HFFc6 (cell line): ENCODE results near the gene FGFBP1. TPM values are rescaled to one million over a fixed set of nuclear protein-coding genes. Genes with fewer than 3 reads are reported as not detected.

Experiments used
- DNase-seq: peaks from one replicate; pipeline ENCODE4 v3.0.0-alpha.2; 2018
- H3K27ac Mint-ChIP-seq: 2 replicates; pipeline ENCODE4 v1.8.0; 2020; ENCODE audit warnings: mild to moderate bottlenecking, mixed read lengths
- H3K27me3 Mint-ChIP-seq: 2 replicates; pipeline ENCODE4 v1.8.0; 2021; ENCODE audit warnings: mild to moderate bottlenecking, moderate library complexity, mixed read lengths; ENCODE audit not compliant: insufficient read depth
- H3K36me3 Mint-ChIP-seq: 2 replicates; pipeline ENCODE4 v1.8.0; 2021; ENCODE audit warnings: low read depth, mixed read lengths
- H3K4me1 Mint-ChIP-seq: 2 replicates; pipeline ENCODE4 v1.8.0; 2020; ENCODE audit warnings: low read depth, mixed read lengths
- H3K4me3 Mint-ChIP-seq: 2 replicates; pipeline ENCODE4 v1.8.0; 2020; ENCODE audit warnings: mild to moderate bottlenecking, moderate library complexity, mixed read lengths
- H3K9me3 Mint-ChIP-seq: 2 replicates; pipeline ENCODE4 v1.8.0; 2020; ENCODE audit warnings: mild to moderate bottlenecking, mixed read lengths
- total RNA-seq, 6 experiments: library from RNA; stranded (reverse); fragmentation: NEBNext Ultra II Directional; extraction: Animal tissue kit (Norgen Biotek cat#: 25700); gene quantifications; 2 replicates in 1 of 6; 3 replicates in 5 of 6; pipeline ENCODE4 v1.2.3, GENCODE V29; 2021
- TF ChIP-seq, protein P1 (sequence below): fragments of 200-600 bp; sonication (generic); IDR thresholded peaks from 2 replicates; pipeline ENCODE4 v1.5.0; 2021; ENCODE audit warnings: antibody characterized with exemption, mild to moderate bottlenecking

The FGFBP1 gene
- total RNA-seq, 6 experiments from 2014 or later: not detected

DNA sequence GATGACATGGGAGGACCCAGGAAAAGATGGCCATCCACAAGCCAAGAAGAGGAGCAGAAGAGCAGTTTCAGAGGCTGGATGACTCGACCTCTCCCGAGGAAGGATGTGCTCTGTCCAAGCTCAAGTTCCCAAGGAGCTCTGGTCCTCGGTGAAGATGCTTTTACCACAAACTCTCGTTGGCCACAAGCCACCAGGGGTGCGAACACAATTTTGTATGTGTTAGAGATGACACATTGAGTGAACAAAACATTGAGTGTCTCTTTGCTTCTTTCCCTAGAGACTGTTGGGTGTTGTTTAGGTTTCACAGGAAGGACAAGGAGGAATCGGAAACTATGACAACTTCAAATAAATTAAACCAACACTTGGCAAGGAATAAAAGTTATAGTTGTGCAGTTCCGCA is 26.3 kb downstream of the FGFBP1 start:
- Mint-ChIP-seq H3K4me3 (no peak overlapping the region), H3K4me1 (peaks cover 32% of the 10 kb centered on the region), H3K9me3 (peaks cover 9% of the 10 kb centered on the region; the same call in 1 of the 2 replicates), H3K36me3 (peaks cover 15% of the 10 kb centered on the region), H3K27ac (no peak overlapping the region), H3K27me3 (peaks cover 4% of the 10 kb centered on the region)
- TF ChIP-seq, protein P1, sequence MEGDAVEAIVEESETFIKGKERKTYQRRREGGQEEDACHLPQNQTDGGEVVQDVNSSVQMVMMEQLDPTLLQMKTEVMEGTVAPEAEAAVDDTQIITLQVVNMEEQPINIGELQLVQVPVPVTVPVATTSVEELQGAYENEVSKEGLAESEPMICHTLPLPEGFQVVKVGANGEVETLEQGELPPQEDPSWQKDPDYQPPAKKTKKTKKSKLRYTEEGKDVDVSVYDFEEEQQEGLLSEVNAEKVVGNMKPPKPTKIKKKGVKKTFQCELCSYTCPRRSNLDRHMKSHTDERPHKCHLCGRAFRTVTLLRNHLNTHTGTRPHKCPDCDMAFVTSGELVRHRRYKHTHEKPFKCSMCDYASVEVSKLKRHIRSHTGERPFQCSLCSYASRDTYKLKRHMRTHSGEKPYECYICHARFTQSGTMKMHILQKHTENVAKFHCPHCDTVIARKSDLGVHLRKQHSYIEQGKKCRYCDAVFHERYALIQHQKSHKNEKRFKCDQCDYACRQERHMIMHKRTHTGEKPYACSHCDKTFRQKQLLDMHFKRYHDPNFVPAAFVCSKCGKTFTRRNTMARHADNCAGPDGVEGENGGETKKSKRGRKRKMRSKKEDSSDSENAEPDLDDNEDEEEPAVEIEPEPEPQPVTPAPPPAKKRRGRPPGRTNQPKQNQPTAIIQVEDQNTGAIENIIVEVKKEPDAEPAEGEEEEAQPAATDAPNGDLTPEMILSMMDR: no peak
- no peak for DNase-seq

- peaks cover 32% of the 10 kb centered on the region for H3K4me1 Mint-ChIP-seq
- peaks cover 10% of the 10 kb centered on the region for H3K36me3 Mint-ChIP-seq
- H3K27ac Mint-ChIP-seq: no peak overlapping the region
- peaks cover 4% of the 10 kb centered on the region for H3K27me3 Mint-ChIP-seq
- TF ChIP-seq, protein P1: no peak
- no peak for DNase-seq
- peaks cover 9% of the 10 kb centered on the region; the same call in 1 of the 2 replicates for H3K9me3 Mint-ChIP-seq
- H3K4me3 Mint-ChIP-seq: no peak overlapping the region
Observed at GRCh38 chr4:15910155-15910940, 28.2 kb downstream of the FGFBP1 start.

GRCh38 chr4:15907430-15907829 is 31.1 kb downstream of the FGFBP1 start:
- Mint-ChIP-seq H3K36me3 (peaks cover 10% of the 10 kb centered on the region), H3K27me3 (peaks cover 25% of the 10 kb centered on the region), H3K27ac (no peak overlapping the region), H3K4me1 (peaks cover 7% of the 10 kb centered on the region), H3K4me3 (no peak overlapping the region), H3K9me3 (peaks cover 12% of the 10 kb centered on the region; the same call in 1 of the 2 replicates)
- no peak for DNase-seq
- TF ChIP-seq, protein P1: no peak

- no peak overlapping the region for H3K4me3 Mint-ChIP-seq
- peaks cover 33% of the 10 kb centered on the region for H3K27me3 Mint-ChIP-seq
- no peaks in the 10 kb centered on the region for H3K4me1 Mint-ChIP-seq
- no peak for DNase-seq
- H3K27ac Mint-ChIP-seq: no peak overlapping the region
- TF ChIP-seq, protein P1: no peak
- H3K9me3 Mint-ChIP-seq: peaks cover 12% of the 10 kb centered on the region; the same call in 1 of the 2 replicates
- H3K36me3 Mint-ChIP-seq: peaks cover 10% of the 10 kb centered on the region
Observed at GRCh38 chr4:15906020-15906443, 32.5 kb downstream of the FGFBP1 start.

DNA sequence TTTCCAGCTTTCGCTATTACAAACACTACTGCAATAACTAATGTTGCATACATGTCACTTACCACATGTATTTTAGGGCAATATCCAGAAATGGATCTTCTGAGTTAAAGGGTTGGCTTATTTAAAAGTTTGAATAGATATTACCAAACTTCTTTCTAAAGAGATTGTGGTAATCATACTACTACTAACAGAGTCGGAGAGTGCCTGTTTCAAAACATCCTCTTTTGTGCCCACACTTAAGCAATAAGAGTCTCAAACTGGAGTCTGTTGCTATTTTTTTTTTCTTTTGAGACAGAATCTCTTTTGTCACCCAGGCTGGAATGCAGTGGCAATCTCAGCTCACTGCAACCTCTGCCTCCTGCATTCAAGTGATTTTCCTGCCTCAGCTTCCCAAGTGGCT is 35.8 kb downstream of the FGFBP1 start:
- Mint-ChIP-seq H3K9me3 (peaks cover 3% of the 10 kb centered on the region; the same call in 1 of the 2 replicates), H3K36me3 (peaks cover 10% of the 10 kb centered on the region), H3K4me1 (no peaks in the 10 kb centered on the region), H3K27me3 (peaks cover 44% of the 10 kb centered on the region), H3K4me3 (no peak overlapping the region), H3K27ac (no peak overlapping the region)
- no peak for DNase-seq
- TF ChIP-seq, protein P1: no peak
